Measurements from ENCODE around the gene TRIP11.

Gene TRIP11

DNA sequence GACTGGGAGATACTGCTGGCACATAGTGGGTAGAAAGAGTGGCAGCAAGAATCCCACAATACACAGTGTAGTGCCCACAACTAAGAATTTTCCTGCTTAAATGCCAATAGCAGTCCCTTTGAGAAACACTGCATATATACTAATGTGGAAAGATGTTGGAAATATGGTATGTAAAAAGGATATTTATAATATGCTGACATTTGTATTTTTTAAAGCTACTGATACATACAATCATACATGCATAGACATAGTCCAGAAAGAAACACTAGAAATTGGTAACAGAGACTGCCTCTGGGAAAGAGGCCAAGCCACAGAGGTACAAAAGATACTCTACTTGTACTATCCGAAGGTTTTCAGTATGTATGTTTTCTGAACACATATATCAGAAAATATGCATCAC lies 30.3 kb downstream of the TRIP11 start:
- DNase-seq, result no peak

GRCh38 chr14:92005019-92005418 lies 34.8 kb downstream of the TRIP11 start:
- DNase-seq, result no peak

- DNase-seq, result no peak
Measured at GRCh38 chr14:92004062-92004461, 35.8 kb downstream of the TRIP11 start.

DNA sequence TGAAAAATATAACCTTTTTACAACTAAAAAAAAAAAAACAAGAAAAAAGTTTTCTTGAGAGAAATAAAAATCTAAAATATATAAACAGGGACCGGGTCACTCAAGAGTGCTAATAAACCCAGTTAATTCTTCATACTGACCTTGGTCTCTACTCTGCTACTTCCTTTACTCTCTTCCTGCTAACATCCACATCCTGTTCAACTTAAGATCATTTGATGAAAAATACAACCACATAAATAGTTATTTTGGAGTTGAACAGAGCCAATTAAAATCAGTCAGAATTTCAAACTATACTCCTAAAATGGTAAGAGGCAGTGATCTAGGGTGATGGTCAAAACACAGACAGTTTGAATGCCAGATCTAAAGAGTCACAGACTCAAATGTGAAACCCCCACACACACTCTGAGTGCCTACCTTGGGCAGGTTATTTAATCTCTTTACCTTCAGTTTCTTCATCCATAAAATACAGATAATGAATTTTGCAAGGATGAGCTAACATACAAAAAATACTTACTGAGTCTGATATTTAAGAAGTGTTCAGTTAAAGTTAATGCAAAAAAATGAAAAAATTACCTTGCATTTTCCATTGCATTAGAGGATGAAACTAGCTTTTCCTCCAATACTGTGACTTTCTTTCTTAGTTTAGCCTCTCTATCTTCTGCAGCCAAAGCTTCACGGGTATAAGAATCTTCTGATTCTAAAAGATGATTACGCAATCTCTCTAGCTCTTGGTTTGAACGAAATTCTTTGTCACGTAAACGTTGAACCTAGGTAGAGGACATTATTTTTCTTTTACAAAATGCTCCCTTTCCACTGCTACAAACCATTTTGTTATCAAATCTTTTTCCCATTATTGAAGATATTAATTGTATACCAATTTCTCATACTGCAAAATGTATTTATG lies 40.9 kb downstream of the TRIP11 start:
- no peak for DNase-seq

- DNase-seq, result no peak
Measured at GRCh38 chr14:91997492-91997891, 42.4 kb downstream of the TRIP11 start.

GRCh38 chr14:91996948-91997371 lies 42.9 kb downstream of the TRIP11 start:
- no peak for DNase-seq

DNA sequence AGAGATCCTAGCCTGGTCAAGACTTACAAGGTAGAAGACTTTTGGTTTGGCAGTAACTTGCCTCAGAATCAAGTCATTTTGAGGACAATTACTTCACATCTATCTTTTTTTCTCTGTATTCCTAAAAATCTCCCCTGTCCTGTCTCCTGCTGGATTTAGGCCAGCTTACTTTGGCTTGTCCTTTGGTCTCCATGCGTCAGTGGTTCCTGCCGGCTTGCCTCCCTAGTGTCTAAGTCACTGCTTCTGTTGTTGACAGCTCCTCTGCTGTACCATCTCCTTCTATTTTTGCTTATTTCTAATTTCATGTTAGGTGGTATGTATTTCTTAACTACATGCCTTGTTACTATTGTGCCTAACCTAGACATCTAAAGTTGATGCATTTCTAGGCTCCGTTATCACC lies 52.7 kb downstream of the TRIP11 start:
- no peak for DNase-seq

DNA sequence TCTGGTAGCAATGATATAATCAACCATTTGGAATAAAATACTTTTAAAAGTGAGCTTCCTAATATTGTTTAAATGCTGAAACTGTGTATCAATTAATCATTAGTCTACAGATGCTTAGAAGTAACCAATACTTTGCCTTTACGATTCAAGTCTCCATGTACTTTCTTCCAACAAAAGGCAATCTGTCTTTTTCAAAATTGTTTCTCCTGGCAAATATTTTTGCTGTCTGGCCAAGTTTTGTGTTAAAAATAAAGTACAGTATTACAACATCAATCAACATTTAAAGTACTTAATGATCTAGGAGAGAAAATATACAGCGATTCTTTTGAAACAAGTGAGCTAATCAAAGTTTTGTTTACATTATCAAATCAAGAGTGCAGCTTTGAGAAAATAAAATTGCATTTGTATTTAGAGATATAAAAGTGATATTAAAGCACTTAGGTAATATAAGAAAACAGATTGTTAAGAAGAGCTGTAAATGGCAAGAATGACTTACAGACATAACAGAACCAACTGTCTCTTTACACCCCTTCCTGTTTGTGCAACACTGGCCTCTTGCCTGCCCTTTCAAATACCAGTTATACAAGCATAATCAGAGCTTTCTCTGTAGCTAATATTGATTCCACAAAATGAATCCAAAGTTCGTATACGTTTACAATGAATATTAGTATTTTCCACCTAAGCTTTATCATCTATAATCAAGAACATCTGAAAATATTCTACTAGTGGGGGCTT lies 54.2 kb downstream of the TRIP11 start:
- no peak for DNase-seq

DNA sequence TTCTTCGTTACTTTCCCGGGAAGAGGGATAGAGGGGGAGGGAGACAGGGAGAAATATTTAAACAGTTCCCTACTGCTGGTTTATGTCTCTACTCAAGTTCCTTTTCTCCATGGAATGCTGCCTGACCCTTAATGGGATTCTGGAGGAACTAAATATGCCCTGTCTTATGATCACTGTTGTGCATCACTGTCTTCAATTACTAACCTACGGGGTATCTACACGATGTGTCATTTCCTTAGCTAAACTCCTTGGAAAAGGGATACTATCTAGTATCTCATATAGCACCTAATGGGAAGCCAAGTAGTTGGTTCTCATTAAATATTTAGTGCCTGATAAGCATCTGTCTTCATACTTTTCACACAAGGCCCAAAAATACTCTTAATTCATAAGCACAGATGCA lies 54.9 kb downstream of the TRIP11 start:
- DNase-seq, result no peak

DNA sequence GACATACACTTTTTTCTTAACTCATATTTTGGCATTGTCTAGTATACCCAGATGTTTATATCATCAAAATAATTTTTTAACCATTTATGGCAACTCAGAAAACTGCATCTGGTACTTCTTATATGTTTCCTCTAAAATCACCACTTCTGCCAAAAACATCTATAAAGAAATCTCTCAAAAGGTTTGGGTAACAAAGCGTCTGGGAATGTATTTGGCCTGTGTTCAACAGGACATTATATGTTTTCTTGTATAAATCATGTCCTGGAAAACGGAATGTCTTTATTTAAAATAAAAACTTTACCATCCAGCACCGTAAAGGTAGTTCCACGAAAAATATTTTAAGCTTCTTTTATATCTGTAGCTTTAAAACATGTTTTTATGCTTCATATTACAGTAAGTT lies 56.3 kb downstream of the TRIP11 start:
- DNase-seq, result no peak

DNA sequence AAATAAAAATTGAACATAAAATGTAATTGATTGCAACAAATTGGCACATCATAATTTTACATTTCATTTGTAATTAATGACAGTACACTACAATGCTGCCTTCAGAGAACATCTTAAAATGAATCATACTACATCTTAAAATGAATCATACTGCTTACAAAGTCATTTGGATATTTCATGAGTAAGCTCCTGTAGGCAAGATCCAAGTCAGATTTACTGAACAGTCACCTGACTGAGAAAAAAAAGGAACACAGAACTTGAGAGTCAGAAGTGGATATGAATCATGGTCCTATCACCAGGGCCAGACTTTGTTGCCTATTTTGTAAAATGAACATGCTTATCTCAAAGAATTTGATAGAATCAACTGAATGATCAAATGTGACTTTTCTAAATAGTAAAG lies 59.7 kb downstream of the TRIP11 start:
- DNase-seq, result no peak

- DNase-seq, result no peak
Measured at GRCh38 chr14:91977884-91978283, 62.0 kb downstream of the TRIP11 start.

DNA sequence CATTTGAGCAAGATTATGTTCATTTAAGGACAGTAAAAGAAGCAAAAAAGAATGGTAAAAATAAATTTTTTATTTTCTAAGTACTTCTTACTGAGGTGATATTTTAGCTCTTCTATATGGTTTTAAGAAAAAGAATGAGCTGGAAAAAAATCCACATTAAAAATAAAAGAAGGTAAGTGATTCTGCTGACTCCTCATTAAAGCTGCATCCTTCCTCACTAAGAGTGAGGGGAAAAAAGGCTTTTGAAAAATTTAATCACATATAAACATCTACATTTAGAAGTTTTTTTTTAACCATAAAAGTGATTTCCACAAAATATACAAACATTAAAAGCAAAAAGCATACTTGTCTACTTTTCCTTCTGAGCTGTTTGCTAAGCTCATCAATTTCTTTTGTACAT lies 64.1 kb downstream of the TRIP11 start:
- no peak for DNase-seq

- no peak for DNase-seq
Measured at GRCh38 chr14:91971188-91971778, 68.6 kb downstream of the TRIP11 start.

- DNase-seq, result no peak
Measured at GRCh38 chr14:91968280-91968679, 71.6 kb downstream of the TRIP11 start.

GRCh38 chr14:91964724-91965123 lies 75.1 kb downstream of the TRIP11 start:
- no peak for DNase-seq

DNA sequence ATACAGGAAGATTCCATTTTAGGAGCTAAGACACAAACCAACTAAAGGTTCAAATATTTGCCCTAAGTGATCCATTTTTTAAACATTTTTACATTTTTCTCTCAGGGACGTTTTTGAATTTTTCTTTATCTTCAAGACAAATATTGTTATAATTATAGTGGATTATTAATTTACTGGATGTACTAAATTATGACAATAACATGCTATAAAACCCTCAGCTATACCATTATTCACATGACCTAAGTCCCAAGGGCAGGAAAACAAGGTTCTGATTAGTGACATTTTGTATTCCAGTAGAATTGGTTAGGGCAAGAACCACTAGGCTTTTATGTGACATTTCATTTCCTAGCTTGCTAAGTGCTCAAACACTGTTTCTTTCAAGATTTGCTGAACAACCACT lies 75.8 kb downstream of the TRIP11 start:
- no peak for DNase-seq

GRCh38 chr14:91963465-91963864 lies 76.4 kb downstream of the TRIP11 start:
- no peak for DNase-seq

GRCh38 chr14:91961297-91962220 lies 78.3 kb downstream of the TRIP11 start:
- DNase-seq, result no peak

GRCh38 chr14:91957876-91958313 lies 82.0 kb downstream of the TRIP11 start:
- no peak for DNase-seq

DNA sequence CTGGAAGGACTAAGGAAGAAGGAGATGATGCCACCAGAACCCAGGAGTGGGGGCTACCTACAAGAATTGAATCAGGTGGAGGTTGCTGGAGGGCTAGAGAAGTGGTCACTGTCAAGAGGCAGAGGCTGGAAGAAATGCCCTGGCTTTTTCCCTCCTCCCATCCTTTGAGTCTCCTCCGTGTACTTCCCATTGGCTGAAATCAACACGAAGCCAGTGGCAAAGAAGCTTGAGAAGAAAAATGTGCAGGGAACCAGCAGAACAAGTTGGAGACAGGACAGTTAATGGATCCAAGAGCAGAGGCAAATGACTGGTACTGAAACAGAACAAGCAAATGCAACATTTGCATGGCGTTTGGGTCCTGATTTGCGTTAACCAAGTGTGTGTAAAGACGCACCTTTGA lies 83.2 kb downstream of the TRIP11 start:
- no peak for DNase-seq

- DNase-seq, result no peak
Measured at GRCh38 chr14:91955168-91955567, 84.7 kb downstream of the TRIP11 start.
